Keratinocyte (primary cell): Measurements from ENCODE around the gene KCNMA1. TPM values are rescaled to one million over a fixed set of nuclear protein-coding genes. Genes with fewer than 3 reads are reported as not detected.

Experiments used
- DNase-seq: peaks from one replicate; pipeline ENCODE4 v3.0.0-alpha.2; 2011; ENCODE audit warnings: low read depth, missing footprints, low spot score
- FAIRE-seq: peaks from 2 replicates; lab custom pipeline; 2011; peaks lifted over from hg19 to GRCh38; lab: Jason Lieb, UNC
- H2AFZ ChIP-seq: 2 replicates; pipeline ENCODE4 v1.6.0; 2012; ENCODE audit warnings: low read length, control low read depth, inconsistent platforms; ENCODE audit not compliant: control insufficient read depth
- H3K27ac ChIP-seq: 2 replicates; pipeline ENCODE4 v1.5.1; 2011; ENCODE audit warnings: low read length; ENCODE audit not compliant: control insufficient read depth, insufficient read depth
- H3K27me3 ChIP-seq: 3 replicates; pipeline ENCODE4 v1.6.0; 2011; ENCODE audit warnings: low read length; ENCODE audit not compliant: control insufficient read depth, insufficient read depth; ENCODE audit errors: extremely low read depth
- H3K36me3 ChIP-seq, 2 experiments: 2 replicates in 1 of 2; 3 replicates in 1 of 2; pipeline ENCODE4 v1.5.1; 2011; ENCODE audit warnings: low read length in 2 of 2, mild to moderate bottlenecking in 1 of 2; ENCODE audit not compliant: control insufficient read depth in 2 of 2, insufficient read depth in 2 of 2; ENCODE audit errors: extremely low read depth in 1 of 2
- H3K4me1 ChIP-seq: 3 replicates; pipeline ENCODE4 v1.5.1; 2011; ENCODE audit warnings: low read length; ENCODE audit not compliant: control insufficient read depth, insufficient read depth; ENCODE audit errors: extremely low read depth
- H3K4me2 ChIP-seq: 3 replicates; pipeline ENCODE4 v1.6.0; 2011; ENCODE audit warnings: low read depth, low read length; ENCODE audit not compliant: control insufficient read depth, insufficient read depth; ENCODE audit errors: extremely low read depth
- H3K4me3 ChIP-seq, 3 experiments: fragments of 200-600 bp in 1 of 3; sonication (generic) in 1 of 3; 2 replicates in 2 of 3; 3 replicates in 1 of 3; pipeline ENCODE4 v1.5.1; 2011 to 2016; ENCODE audit warnings: low read length in 3 of 3, mild to moderate bottlenecking in 3 of 3, control low read depth in 2 of 3, inconsistent platforms in 1 of 3, low read depth in 1 of 3, mixed read lengths in 1 of 3, mixed run types in 1 of 3, moderate library complexity in 1 of 3; ENCODE audit not compliant: control insufficient read depth in 2 of 3, insufficient read depth in 2 of 3; ENCODE audit errors: extremely low read depth in 1 of 3
- H3K79me2 ChIP-seq: 2 replicates; pipeline ENCODE4 v1.6.0; 2012; ENCODE audit warnings: low read length; ENCODE audit not compliant: control insufficient read depth, insufficient read depth
- H3K9ac ChIP-seq: 3 replicates; pipeline ENCODE4 v1.6.0; 2011; ENCODE audit warnings: low read length; ENCODE audit not compliant: control insufficient read depth, insufficient read depth; ENCODE audit errors: extremely low read depth
- H3K9me1 ChIP-seq: 3 replicates; pipeline ENCODE4 v1.6.0; 2011; ENCODE audit warnings: low read length; ENCODE audit not compliant: control insufficient read depth, insufficient read depth; ENCODE audit errors: extremely low read depth
- H3K9me3 ChIP-seq: 2 replicates; pipeline ENCODE4 v1.5.1; 2012; ENCODE audit warnings: low read depth, low read length; ENCODE audit not compliant: control insufficient read depth
- H4K20me1 ChIP-seq: 3 replicates; pipeline ENCODE4 v1.6.0; 2011; ENCODE audit warnings: low read length; ENCODE audit not compliant: control insufficient read depth, insufficient read depth; ENCODE audit errors: extremely low read depth
- EZH2 ChIP-seq: IDR thresholded peaks from one replicate; pipeline ENCODE4 v1.6.1; 2012; ENCODE audit warnings: inconsistent platforms, mild to moderate bottlenecking, low read length, moderate library complexity
- dilution Hi-C: fragments of 300-500 bp; cut with MboI; formaldehyde crosslinking; loops from one replicate; pipeline ENCODE4 v1.7.0; 2020; ENCODE audit warnings: low sequenced_read_pairs; ENCODE audit not compliant: extremely low pct_ligation_motif_present
- polyA plus RNA-seq, 5 experiments: library from polyadenylated mRNA; depleted of rRNA in 3 of 5; stranded (reverse) in 3 of 5; stranded (forward) in 1 of 5; unstranded in 1 of 5; fragments of >200 nt; gene quantifications; 1 replicate in 1 of 5; 2 replicates in 3 of 5; 3 replicates in 1 of 5; pipeline versions ENCODE4 v1.2.1 to v1.2.3, GENCODE V29; 2011 to 2012; ENCODE audit warnings: missing spikeins in 2 of 5, low read depth in 1 of 5, low replicate concordance in 1 of 5
- TF ChIP-seq, protein P1 (sequence below), 3 experiments: IDR thresholded peaks in 1 of 3; conservative IDR thresholded peaks in 1 of 3; optimal IDR thresholded peaks in 1 of 3; 2 replicates in 2 of 3; 3 replicates in 1 of 3; pipeline versions ENCODE3 to v1.5.1; 2011; ENCODE audit warnings: low read length in 3 of 3, mild to moderate bottlenecking in 3 of 3, moderate library complexity in 2 of 3, control low read depth in 1 of 3, inconsistent platforms in 1 of 3; ENCODE audit not compliant: insufficient read depth in 2 of 3; ENCODE audit errors: extremely low read depth in 1 of 3

The KCNMA1 gene
- polyA plus RNA-seq, 1 donor (not counting 4 experiments of a cell fraction or from before 2014, with no cell fraction given) = 6.3 TPM

DNA sequence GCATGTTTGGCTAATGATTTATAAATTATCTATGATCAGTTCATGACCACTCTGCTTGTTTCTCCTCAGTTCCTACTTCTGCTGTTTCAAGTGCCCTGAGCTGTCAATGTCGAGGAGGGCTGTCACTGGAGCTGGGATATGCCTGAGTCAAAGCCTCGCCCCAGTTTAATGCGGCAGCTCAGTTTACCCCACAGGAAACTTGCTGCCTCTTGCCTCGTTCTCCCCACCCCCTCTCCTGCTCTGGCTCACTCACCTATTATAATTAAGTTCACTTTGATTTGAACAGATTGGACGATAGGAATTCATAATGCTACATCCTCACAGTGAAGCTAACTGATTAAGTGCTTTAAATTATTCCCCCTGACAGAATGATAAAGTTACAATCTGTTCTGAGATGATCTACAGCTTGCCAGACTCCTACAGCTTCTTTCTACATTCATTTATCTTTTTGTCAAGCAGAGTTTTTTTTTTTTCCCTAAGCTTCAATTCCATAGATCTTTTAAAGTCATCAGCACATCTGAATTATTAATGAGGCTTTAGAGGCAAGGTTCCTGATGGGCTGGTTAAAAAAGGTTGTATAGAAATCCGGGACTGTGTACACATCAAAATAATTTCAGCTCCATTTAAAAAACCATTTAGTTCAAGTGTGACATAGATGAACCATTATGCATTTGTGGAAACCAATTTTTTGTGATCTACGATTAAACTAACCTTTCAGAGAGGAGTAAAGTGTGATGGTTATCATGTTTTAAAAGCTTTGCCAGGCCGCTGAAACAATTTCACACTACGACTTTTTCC, 758.3 kb downstream of the KCNMA1 start:
- no peak overlapping the region for H2AFZ ChIP-seq
- H3K9ac ChIP-seq = no peak overlapping the region
- no peaks in the 10 kb centered on the region for H3K9me1 ChIP-seq
- H3K9me3 ChIP-seq = no peaks in the 10 kb centered on the region
- H3K27ac ChIP-seq = no peak overlapping the region
- no peaks in the 10 kb centered on the region for H4K20me1 ChIP-seq
- dilution Hi-C loops = no loop called here
- H3K27me3 ChIP-seq = no peaks in the 10 kb centered on the region
- H3K4me2 ChIP-seq = no peak overlapping the region
- no peaks in the 10 kb centered on the region for H3K4me1 ChIP-seq
- no peak for FAIRE-seq
- no peaks in the 10 kb centered on the region for H3K79me2 ChIP-seq
- TF ChIP-seq, protein P1, sequence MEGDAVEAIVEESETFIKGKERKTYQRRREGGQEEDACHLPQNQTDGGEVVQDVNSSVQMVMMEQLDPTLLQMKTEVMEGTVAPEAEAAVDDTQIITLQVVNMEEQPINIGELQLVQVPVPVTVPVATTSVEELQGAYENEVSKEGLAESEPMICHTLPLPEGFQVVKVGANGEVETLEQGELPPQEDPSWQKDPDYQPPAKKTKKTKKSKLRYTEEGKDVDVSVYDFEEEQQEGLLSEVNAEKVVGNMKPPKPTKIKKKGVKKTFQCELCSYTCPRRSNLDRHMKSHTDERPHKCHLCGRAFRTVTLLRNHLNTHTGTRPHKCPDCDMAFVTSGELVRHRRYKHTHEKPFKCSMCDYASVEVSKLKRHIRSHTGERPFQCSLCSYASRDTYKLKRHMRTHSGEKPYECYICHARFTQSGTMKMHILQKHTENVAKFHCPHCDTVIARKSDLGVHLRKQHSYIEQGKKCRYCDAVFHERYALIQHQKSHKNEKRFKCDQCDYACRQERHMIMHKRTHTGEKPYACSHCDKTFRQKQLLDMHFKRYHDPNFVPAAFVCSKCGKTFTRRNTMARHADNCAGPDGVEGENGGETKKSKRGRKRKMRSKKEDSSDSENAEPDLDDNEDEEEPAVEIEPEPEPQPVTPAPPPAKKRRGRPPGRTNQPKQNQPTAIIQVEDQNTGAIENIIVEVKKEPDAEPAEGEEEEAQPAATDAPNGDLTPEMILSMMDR (optimal IDR thresholded peaks at IDR 0.05 in 1 of 3, IDR thresholded peaks at IDR 0.05 in 1 of 3, conservative IDR thresholded peaks at IDR 0.05 in 1 of 3; ENCODE audit: extremely low read depth in 1 of 3, insufficient read depth in 2 of 3, low read length in 3 of 3) = no peak
- no peak for TF ChIP-seq EZH2
- H3K36me3 ChIP-seq = no peaks in the 10 kb centered on the region
- no peak for DNase-seq
- no peak overlapping the region for H3K4me3 ChIP-seq

DNA sequence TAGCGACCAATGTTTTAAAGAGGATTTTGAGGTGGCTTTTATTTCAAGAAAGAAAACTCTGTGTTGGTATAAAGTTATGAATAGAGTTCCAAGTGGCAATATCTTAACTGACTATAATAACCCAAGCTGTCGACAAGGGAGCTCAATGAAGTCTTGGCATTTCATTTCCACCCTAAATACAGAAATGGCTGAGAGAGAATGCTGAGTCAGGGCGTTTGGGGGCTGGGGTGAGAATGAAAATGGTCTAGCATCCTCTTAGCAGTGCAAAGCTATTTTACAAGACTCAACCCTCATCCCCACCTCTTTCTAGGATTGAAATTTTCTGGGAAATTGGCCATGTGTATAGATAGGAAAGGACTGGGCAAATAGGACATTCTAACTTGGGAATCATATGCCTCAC, 759.1 kb downstream of the KCNMA1 start:
- no peaks in the 10 kb centered on the region for H3K27me3 ChIP-seq
- H3K79me2 ChIP-seq = no peaks in the 10 kb centered on the region
- dilution Hi-C loops = no loop called here
- H3K4me1 ChIP-seq = no peaks in the 10 kb centered on the region
- no peak for DNase-seq
- H3K36me3 ChIP-seq = no peaks in the 10 kb centered on the region
- H3K4me3 ChIP-seq = no peak overlapping the region
- no peaks in the 10 kb centered on the region for H4K20me1 ChIP-seq
- TF ChIP-seq, protein P1 (optimal IDR thresholded peaks at IDR 0.05 in 1 of 3, IDR thresholded peaks at IDR 0.05 in 1 of 3, conservative IDR thresholded peaks at IDR 0.05 in 1 of 3; ENCODE audit: extremely low read depth in 1 of 3, insufficient read depth in 2 of 3, low read length in 3 of 3) = no peak
- no peak for TF ChIP-seq EZH2
- H3K4me2 ChIP-seq = no peak overlapping the region
- H3K9ac ChIP-seq = no peak overlapping the region
- H2AFZ ChIP-seq = no peak overlapping the region
- no peak overlapping the region for H3K27ac ChIP-seq
- no peak for FAIRE-seq
- H3K9me3 ChIP-seq = no peaks in the 10 kb centered on the region
- H3K9me1 ChIP-seq = no peaks in the 10 kb centered on the region
